ENCODE measurements around the gene ARHGAP44.

DNA sequence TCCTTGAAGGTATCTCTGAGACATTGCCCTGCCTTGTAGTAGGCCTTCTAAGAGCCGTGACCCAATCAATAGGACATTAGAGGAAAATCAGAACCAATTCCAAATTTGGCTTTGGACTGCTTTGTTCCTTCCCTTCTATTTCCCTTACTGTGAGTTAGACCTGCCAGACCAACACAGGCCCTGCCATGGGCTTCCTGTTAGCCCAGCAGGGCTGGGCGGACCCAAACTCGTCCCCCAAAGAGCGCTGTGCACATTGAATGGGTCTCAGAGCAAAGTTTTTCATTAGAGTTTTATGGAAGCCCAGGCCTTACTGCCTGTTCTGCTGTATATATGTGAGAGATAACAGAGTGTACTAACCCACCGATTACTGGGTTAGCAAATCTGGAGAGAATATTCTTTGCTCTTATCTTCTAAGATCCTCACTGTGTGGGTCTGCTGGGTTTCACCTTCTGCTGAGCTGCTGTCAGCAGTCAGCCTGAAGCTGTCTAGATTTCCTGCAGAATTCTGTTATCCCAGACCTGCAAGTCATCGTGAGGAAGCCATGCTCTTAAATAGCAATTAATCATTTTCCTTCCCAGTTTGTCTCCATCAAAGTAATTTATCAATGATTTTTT, 5.7 kb downstream of the ARHGAP44 start:
- TF ChIP-seq EGR1 (IDR thresholded peaks at IDR 0.05; ENCODE audit: low read depth in 2 of 2) (no peak), CTCF (IDR thresholded peaks at IDR 0.05; ENCODE audit: low read depth, low read length, missing input control) (no peak)
